GM23248 (cell line): ENCODE results near the gene DMBT1. TPM values are rescaled to one million over a fixed set of nuclear protein-coding genes. Genes with fewer than 3 reads are reported as not detected.

Experiments
- DNase-seq: peaks from one replicate; pipeline ENCODE4 v3.0.0-alpha.2; 2015
- H2AFZ ChIP-seq: fragments of 200-600 bp; sonication (generic); 2 replicates; pipeline ENCODE4 v1.6.1; 2016; ENCODE audit warnings: antibody characterized with exemption
- H3F3A ChIP-seq: fragments of 200-600 bp; sonication (generic); 2 replicates; pipeline ENCODE4 v1.6.1; 2016; ENCODE audit warnings: mild to moderate bottlenecking, antibody characterized with exemption, mixed run types; ENCODE audit not compliant: insufficient read depth
- H3K27ac ChIP-seq: fragments of 200-600 bp; sonication (generic); 2 replicates; pipeline ENCODE4 v1.5.1; 2016; ENCODE audit warnings: mild to moderate bottlenecking
- H3K27me3 ChIP-seq: fragments of 200-600 bp; sonication (generic); replicated peaks from 2 replicates; pipeline ENCODE4 v1.6.1; 2016; ENCODE audit warnings: mild to moderate bottlenecking; ENCODE audit not compliant: insufficient read depth
- H3K36me3 ChIP-seq: fragments of 200-600 bp; sonication (generic); 2 replicates; pipeline ENCODE4 v1.6.1; 2016; ENCODE audit warnings: low read depth, mild to moderate bottlenecking
- H3K4me1 ChIP-seq: fragments of 200-600 bp; sonication (generic); 2 replicates; pipeline ENCODE4 v1.6.1; 2016; ENCODE audit warnings: mild to moderate bottlenecking; ENCODE audit not compliant: insufficient read depth
- H3K4me2 ChIP-seq: fragments of 200-600 bp; sonication (generic); one replicate; pipeline ENCODE4 v1.6.1; 2016; ENCODE audit warnings: mild to moderate bottlenecking; ENCODE audit not compliant: unreplicated experiment
- H3K4me3 ChIP-seq: fragments of 200-600 bp; sonication (generic); 2 replicates; pipeline ENCODE4 v1.5.1; 2016; ENCODE audit warnings: mild to moderate bottlenecking
- H3K79me2 ChIP-seq: fragments of 200-600 bp; sonication (generic); 2 replicates; pipeline ENCODE4 v1.6.1; 2016; ENCODE audit warnings: mild to moderate bottlenecking; ENCODE audit not compliant: insufficient read depth
- H3K9ac ChIP-seq: fragments of 200-600 bp; sonication (generic); 2 replicates; pipeline ENCODE4 v1.6.1; 2016; ENCODE audit warnings: mild to moderate bottlenecking
- H3K9me2 ChIP-seq: fragments of 200-600 bp; sonication (generic); 2 replicates; pipeline ENCODE4 v1.6.1; 2016; ENCODE audit warnings: mixed run types, mild to moderate bottlenecking, moderate library complexity; ENCODE audit not compliant: insufficient read depth
- H3K9me3 ChIP-seq: fragments of 200-600 bp; sonication (generic); one replicate; pipeline ENCODE4 v1.6.1; 2017; ENCODE audit warnings: low read depth
- H4K20me1 ChIP-seq: fragments of 200-600 bp; sonication (generic); 2 replicates; pipeline ENCODE4 v1.6.0; 2016; ENCODE audit not compliant: insufficient read depth
- EZH2 ChIP-seq: fragments of 200-600 bp; sonication (generic); IDR thresholded peaks from 2 replicates; pipeline ENCODE4 v1.6.1; 2018; ENCODE audit warnings: antibody characterized with exemption, mild to moderate bottlenecking; ENCODE audit not compliant: insufficient read depth, poor library complexity, severe bottlenecking
- EZH2phosphoT487 ChIP-seq: fragments of 200-600 bp; sonication (generic); IDR thresholded peaks from 2 replicates; pipeline ENCODE4 v1.6.1; 2018; ENCODE audit warnings: antibody characterized with exemption, moderate library complexity, mild to moderate bottlenecking, low read depth; ENCODE audit not compliant: insufficient read depth
- WGBS, 2 experiments: methylation state at CpG; one replicate each; pipeline ENCODE4 v1.1.6; 2015 to 2017; ENCODE audit warnings: low lambda C conversion rate in 2 of 2, low coverage in 1 of 2; ENCODE audit errors: missing lambda C conversion rate in 2 of 2; 5-methylcytosine and 5-hydroxymethylcytosine counted together
- in situ Hi-C: fragments of 300-500 bp; cut with MboI; formaldehyde crosslinking; loops from 2 replicates; pipeline ENCODE4 v1.15.0; 2020
- polyA plus RNA-seq: library from polyadenylated mRNA; unstranded; fragments of >200 nt; fragmentation: Nextera tagmentation; extraction: Ambion mirVana; gene quantifications from 2 replicates; pipeline ENCODE4 v1.2.1, GENCODE V29; 2016
- total RNA-seq: library from RNA; depleted of rRNA; stranded (reverse); fragments of >200 nt; shearing (Covaris generic); gene quantifications from 2 replicates; pipeline ENCODE4 v1.2.3, GENCODE V29; 2014

Gene DMBT1
- total and polyA plus RNA-seq, 2 experiments from 2014 or later: not detected

DNA sequence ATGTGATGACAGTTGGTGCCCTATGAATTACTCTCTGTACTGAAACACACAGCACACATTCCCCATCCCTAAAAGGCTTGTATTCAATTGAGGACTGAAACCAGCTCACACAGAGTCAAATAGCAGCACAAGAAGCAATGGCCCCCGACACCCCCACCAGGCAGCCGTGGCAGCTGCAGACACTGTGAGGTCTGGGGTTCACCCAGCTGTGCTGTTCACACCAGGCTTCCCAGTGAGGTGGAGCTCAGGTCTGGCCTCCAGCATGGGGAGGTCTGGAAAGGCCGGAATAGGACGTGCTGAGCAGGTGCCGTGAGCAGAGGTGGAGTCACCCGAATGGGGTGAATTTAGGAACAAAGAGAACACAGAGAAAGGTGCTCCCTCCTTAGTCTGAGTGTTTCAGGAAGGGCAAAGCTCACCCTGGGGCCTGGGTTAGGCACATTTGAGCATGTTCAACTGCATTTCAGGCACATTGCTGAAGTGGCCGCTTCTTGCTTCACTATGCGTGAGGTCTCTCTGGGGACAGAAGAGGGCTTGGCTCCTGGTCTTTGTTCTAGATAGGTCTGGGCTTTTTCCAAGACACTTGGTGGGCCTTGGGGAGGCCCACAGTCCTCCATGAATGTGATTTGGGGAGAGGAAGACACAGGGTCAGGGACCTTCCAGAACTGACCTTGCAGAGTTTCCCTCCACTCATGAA, 97.9 kb downstream of the DMBT1 start:
- Histone ChIP-seq H3K4me2 (no peak overlapping the region), H3K4me1 (no peaks in the 10 kb centered on the region), H4K20me1 (no peaks in the 10 kb centered on the region), H3K9me3 (no peaks in the 10 kb centered on the region), H3K27me3 (peaks cover 9% of the 10 kb centered on the region), H3K4me3 (no peak overlapping the region), H3K36me3 (no peaks in the 10 kb centered on the region), H2AFZ (no peak overlapping the region), H3K9me2 (no peaks in the 10 kb centered on the region), H3F3A (no peaks in the 10 kb centered on the region), H3K79me2 (no peaks in the 10 kb centered on the region), H3K9ac (no peak overlapping the region), H3K27ac (no peak overlapping the region)
- in situ Hi-C loops: no loop called here
- DNase-seq: no peak
- no peak for TF ChIP-seq EZH2phosphoT487
- 32 to 44% methylated on average over 8 of the region's 8 CpGs for WGBS, 2 experiments

DNA sequence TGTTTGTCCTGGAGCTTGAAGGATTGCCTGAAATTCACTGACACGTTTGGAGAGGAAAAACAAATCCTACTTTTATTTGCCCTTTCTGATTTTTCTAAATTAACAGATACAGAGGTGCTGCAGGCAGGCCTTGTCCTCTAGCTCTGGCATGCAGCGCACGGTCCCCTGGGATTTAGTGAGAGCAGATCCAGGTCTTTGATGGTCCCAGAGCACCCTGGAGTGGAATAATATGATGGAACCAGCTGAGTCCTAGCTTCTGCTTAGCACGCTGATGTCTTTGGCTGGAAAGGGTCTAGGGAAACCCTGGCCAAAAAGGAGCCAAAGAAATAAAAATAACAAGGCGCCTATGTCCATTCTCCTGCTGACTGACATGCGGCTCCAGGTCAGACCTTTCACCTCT, 98.6 kb downstream of the DMBT1 start:
- WGBS, 2 experiments: 33% methylated on average over 6 of the region's 6 CpGs
- TF ChIP-seq EZH2phosphoT487 (no peak), EZH2 (no peak)
- H4K20me1 ChIP-seq: no peaks in the 10 kb centered on the region
- H2AFZ ChIP-seq: no peak overlapping the region
- H3K9me2 ChIP-seq: no peaks in the 10 kb centered on the region
- H3K27me3 ChIP-seq: peaks cover 9% of the 10 kb centered on the region
- no peaks in the 10 kb centered on the region for H3K4me1 ChIP-seq
- H3K79me2 ChIP-seq: no peaks in the 10 kb centered on the region
- H3K9me3 ChIP-seq: no peaks in the 10 kb centered on the region
- H3F3A ChIP-seq: no peaks in the 10 kb centered on the region
- H3K4me2 ChIP-seq: no peak overlapping the region
- H3K9ac ChIP-seq: no peak overlapping the region
- in situ Hi-C loops: no loop called here
- no peaks in the 10 kb centered on the region for H3K36me3 ChIP-seq
- no peak for DNase-seq
- no peak overlapping the region for H3K27ac ChIP-seq
- no peak overlapping the region for H3K4me3 ChIP-seq

DNA sequence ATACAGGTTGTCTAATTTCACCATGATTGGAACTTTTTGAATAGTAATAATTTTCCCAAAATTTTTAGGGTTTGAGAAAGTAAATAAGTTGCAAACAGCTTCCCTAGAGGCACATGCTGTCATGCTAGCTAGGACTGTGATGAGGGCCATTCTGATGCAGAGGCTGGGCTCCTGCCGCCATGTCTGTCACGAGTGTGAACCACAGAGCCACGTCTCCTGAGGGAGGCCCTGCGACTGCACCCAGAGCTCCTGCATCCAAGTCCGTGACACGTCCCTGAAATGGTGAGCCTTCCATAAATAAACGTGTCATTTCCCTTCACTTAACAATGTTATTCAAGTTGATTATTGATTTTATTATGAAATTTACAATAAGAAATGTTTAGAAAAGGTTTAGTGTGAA, 99.1 kb downstream of the DMBT1 start:
- no peak overlapping the region for H3K4me3 ChIP-seq
- no peak overlapping the region for H3K4me2 ChIP-seq
- H3K9me3 ChIP-seq: no peaks in the 10 kb centered on the region
- no peaks in the 10 kb centered on the region for H3K4me1 ChIP-seq
- no peaks in the 10 kb centered on the region for H4K20me1 ChIP-seq
- H3K36me3 ChIP-seq: no peaks in the 10 kb centered on the region
- no peak overlapping the region for H2AFZ ChIP-seq
- no peaks in the 10 kb centered on the region for H3K79me2 ChIP-seq
- no peaks in the 10 kb centered on the region for H3F3A ChIP-seq
- DNase-seq: no peak
- peaks cover 9% of the 10 kb centered on the region; the same call in 1 of the 2 replicates for H3K27me3 ChIP-seq
- no peaks in the 10 kb centered on the region for H3K9me2 ChIP-seq
- no peak overlapping the region for H3K27ac ChIP-seq
- no peak for TF ChIP-seq EZH2
- TF ChIP-seq EZH2phosphoT487: no peak
- 37 to 39% methylated on average over 7 of the region's 7 CpGs for WGBS, 2 experiments
- in situ Hi-C loops: no loop called here
- no peak overlapping the region for H3K9ac ChIP-seq

DNA sequence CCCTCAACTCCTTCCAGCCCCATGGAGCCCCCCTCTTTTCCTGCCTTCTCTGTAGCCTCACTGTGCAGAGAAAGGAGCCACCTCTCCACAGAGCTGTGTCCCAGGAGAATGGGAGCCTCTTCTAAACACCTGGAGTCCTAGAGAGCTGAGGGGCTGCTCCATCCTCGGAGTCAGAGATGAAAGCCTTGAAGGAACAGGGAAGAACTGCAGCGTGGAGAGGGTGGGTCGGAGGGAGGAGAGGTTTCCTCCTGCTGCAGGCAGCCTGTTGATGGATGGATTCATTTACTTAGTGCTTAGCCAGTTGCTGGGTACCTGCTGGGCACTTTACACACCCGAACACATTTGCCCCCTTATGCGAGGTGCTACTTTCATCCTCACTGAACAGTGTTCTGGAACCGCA, 100.1 kb downstream of the DMBT1 start:
- Histone ChIP-seq H3K27me3 (peaks cover 4% of the 10 kb centered on the region; the same call in 1 of the 2 replicates), H3K27ac (no peak overlapping the region), H2AFZ (no peak overlapping the region), H3K4me1 (no peaks in the 10 kb centered on the region), H3K9me2 (no peaks in the 10 kb centered on the region), H3K4me2 (no peak overlapping the region), H3F3A (no peaks in the 10 kb centered on the region), H3K79me2 (no peaks in the 10 kb centered on the region), H3K4me3 (no peak overlapping the region), H3K9ac (no peak overlapping the region), H3K9me3 (no peaks in the 10 kb centered on the region), H3K36me3 (no peaks in the 10 kb centered on the region), H4K20me1 (no peaks in the 10 kb centered on the region)
- in situ Hi-C loops: no loop called here
- TF ChIP-seq EZH2: no peak
- TF ChIP-seq EZH2phosphoT487: no peak
- 27 to 32% methylated on average over 6 of the region's 6 CpGs for WGBS, 2 experiments
- DNase-seq: no peak

DNA sequence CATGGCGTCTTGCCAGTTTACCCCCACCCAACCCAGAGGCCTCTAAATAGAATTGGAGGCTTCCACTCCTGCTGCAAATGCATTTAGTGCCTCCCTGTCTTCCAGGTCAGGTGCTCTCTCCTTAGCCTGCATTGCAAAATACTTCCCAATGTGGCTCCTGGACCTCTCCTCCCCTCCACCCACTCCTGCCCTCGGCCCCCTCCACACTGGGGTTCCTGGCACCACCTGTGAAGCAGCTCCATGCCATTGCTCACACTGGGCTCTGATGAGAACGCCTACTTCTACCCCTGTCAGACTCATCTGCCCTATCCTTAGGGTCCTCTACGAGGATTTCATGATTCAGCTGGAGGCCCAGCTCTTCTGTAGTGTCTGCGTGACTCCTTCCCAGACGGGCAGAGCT, 101.7 kb downstream of the DMBT1 start:
- Histone ChIP-seq H3F3A (no peaks in the 10 kb centered on the region), H3K4me3 (no peak overlapping the region), H3K4me1 (no peaks in the 10 kb centered on the region), H3K79me2 (no peaks in the 10 kb centered on the region), H3K27ac (no peak overlapping the region), H3K4me2 (no peak overlapping the region), H4K20me1 (no peaks in the 10 kb centered on the region), H3K36me3 (no peaks in the 10 kb centered on the region), H3K9me3 (no peaks in the 10 kb centered on the region), H3K9me2 (no peaks in the 10 kb centered on the region), H3K9ac (no peak overlapping the region), H3K27me3 (peaks cover 4% of the 10 kb centered on the region; the same call in 1 of the 2 replicates), H2AFZ (no peak overlapping the region)
- in situ Hi-C loops: no loop called here
- WGBS, 2 experiments: 16 to 17% methylated on average over 6 of the region's 6 CpGs
- no peak for DNase-seq
- TF ChIP-seq EZH2: no peak
- TF ChIP-seq EZH2phosphoT487: no peak
